Activated CD4-positive, alpha-beta memory T cell treated with anti-CD3 and anti-CD28 coated beads for 36 hours (primary cell): Measurements from ENCODE around the gene ICE1. TPM values are rescaled to one million over a fixed set of nuclear protein-coding genes. Genes with fewer than 3 reads are reported as not detected.
"Not testable (repeated sequence)": the region's sequence is repeated elsewhere in the genome, so short reads cannot be mapped to it uniquely, and the experiment has no call there.

Source experiments
- CTCF ChIA-PET: fragments of 350-600 bp; sonication (Branson Sonifier 250); formaldehyde crosslinking; loops from one replicate; lab custom pipeline; 2021; ENCODE audit warnings: antibody characterized with exemption, inconsistent platforms; lab: Charles Lee
- POLR2A ChIA-PET: fragments of 350-600 bp; sonication (Branson Sonifier 250); formaldehyde crosslinking; loops from one replicate; lab custom pipeline; 2021; ENCODE audit warnings: antibody characterized with exemption; lab: Charles Lee
- DNase-seq: peaks from one replicate; pipeline ENCODE4 v3.0.0-alpha.2; 2020
- H3K27ac Mint-ChIP-seq: one replicate; pipeline ENCODE4 v1.8.0; 2021; ENCODE audit warnings: mixed read lengths
- H3K27me3 Mint-ChIP-seq: one replicate; pipeline ENCODE4 v1.8.0; 2021; ENCODE audit warnings: mixed read lengths
- H3K36me3 Mint-ChIP-seq: one replicate; pipeline ENCODE4 v1.8.0; 2021; ENCODE audit warnings: mixed read lengths
- H3K4me1 Mint-ChIP-seq: one replicate; pipeline ENCODE4 v1.8.0; 2021; ENCODE audit warnings: low read depth, mixed read lengths
- H3K4me3 Mint-ChIP-seq: one replicate; pipeline ENCODE4 v1.8.0; 2021; ENCODE audit warnings: mild to moderate bottlenecking, mixed read lengths
- H3K9me3 Mint-ChIP-seq: one replicate; pipeline ENCODE4 v1.8.0; 2021; ENCODE audit warnings: mixed read lengths
- intact Hi-C: fragments of 100-400 bp; cut with micrococcal nuclease; formaldehyde crosslinking; loops from one replicate; pipeline ENCODE4 v1.15.1; 2023
- total RNA-seq, 2 experiments: library from RNA; stranded (reverse); gene quantifications; one replicate each; pipeline ENCODE4 v1.2.3, GENCODE V29; 2021

ICE1 gene
- total RNA-seq, 2 experiments from 2014 or later = 25.5 to 26.0 TPM

DNA sequence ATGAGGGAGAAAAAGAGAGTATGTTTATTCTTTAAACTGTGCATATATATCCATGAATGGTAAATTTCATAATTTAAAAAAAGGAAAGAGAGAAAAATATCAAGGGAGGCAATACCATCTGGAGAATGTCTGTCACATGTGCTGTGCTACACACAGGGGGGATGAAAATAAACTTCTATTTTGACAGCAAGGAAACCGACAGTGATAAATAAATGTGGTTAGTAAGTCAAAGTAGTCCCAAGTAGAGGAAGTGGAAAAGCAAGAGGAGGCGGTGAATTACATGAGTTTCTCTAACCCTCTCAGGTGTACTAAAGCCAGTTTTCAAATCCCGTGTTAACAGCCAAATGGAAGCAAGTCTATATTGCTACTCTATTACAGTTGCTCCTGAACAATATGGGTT is 83.3 kb downstream of the ICE1 start:
- Mint-ChIP-seq H3K9me3 (peaks cover 6% of the 10 kb centered on the region), H3K27ac (no peak overlapping the region), H3K4me1 (no peaks in the 10 kb centered on the region), H3K27me3 (peaks cover 41% of the 10 kb centered on the region), H3K36me3 (peaks cover 11% of the 10 kb centered on the region), H3K4me3 (no peak overlapping the region)
- DNase-seq = no peak
- intact Hi-C loops = no loop called here
- CTCF ChIA-PET = no interaction called here
- POLR2A ChIA-PET = no interaction called here

DNA sequence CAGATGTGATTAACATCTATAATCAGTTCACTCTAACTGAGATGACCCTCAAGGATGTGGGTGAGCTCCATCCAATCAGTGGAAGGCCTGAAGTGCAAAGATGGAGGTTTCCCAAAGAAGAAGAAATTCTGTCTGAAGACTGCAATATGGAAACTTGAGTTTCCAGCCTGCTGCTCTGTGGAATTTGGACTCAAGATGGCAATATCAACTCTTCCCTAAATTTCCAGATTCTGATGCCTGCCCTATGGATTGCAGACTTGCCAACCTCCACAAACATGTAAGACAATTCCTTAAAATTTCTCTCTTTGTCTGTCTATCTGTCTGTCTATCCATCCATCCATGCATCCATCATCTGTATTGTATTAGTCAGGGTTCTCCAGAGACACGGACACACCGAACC is 85.9 kb downstream of the ICE1 start:
- no peak for DNase-seq
- Mint-ChIP-seq H3K27ac (no peak overlapping the region), H3K27me3 (peaks cover 33% of the 10 kb centered on the region), H3K9me3 (peaks cover 6% of the 10 kb centered on the region), H3K4me3 (no peak overlapping the region), H3K4me1 (no peaks in the 10 kb centered on the region), H3K36me3 (peaks cover 10% of the 10 kb centered on the region)
- ChIA-PET CTCF (no interaction called here), POLR2A (no interaction called here)
- intact Hi-C loops = no loop called here

DNA sequence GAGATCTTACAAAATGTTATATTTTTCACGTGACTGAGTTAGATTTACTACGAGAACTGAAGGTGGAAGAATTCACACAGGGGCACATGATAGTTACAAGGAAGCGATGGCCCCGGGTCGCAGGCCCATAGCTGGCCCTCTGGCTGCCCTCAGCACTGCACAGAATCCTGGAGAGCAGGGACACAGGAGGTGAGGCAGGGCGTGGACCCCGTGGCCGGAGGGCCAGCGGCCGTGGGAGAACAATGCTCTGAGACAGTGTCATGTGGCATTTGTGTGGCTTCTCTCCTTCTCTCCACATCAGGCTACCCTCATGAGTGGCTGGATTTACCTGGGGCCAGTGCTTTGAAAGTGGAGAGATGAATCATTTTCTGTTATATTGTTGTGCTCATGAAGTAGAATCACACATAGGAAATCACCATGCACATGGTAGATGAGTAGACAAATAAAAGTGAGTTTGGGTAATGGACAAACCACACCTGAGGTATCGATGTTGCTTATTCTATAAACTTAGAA is 89.5 kb downstream of the ICE1 start:
- intact Hi-C loops = no loop called here
- no peak for DNase-seq
- Mint-ChIP-seq H3K9me3 (no peaks in the 10 kb centered on the region), H3K27ac (no peak overlapping the region), H3K4me1 (no peaks in the 10 kb centered on the region), H3K4me3 (no peak overlapping the region), H3K36me3 (no peaks in the 10 kb centered on the region), H3K27me3 (peaks cover 21% of the 10 kb centered on the region)
- POLR2A ChIA-PET = no interaction called here
- CTCF ChIA-PET = no interaction called here

DNA sequence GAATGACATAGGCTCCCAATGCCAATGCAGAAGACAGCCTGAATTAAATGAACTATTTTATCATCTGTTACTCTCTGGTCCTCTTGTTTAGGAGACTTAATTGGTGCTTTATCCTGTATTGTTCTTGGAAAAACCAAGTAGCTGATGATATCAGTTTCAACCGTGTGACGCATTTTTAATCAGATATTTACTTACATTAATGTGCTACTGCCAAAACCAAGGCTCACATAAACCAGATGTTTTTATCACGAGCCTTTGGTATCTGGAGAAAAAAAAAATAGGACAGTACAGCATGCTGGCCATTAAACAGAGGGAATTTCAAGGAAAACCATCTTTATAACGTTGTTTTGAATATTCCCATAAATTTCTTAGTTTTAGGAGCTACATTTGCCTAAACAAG is 90.1 kb downstream of the ICE1 start:
- H3K27me3 Mint-ChIP-seq = peaks cover 20% of the 10 kb centered on the region
- ChIA-PET POLR2A (no interaction called here), CTCF (no interaction called here)
- no peaks in the 10 kb centered on the region for H3K36me3 Mint-ChIP-seq
- intact Hi-C loops = no loop called here
- H3K4me3 Mint-ChIP-seq = no peak overlapping the region
- no peak for DNase-seq
- no peaks in the 10 kb centered on the region for H3K9me3 Mint-ChIP-seq
- H3K27ac Mint-ChIP-seq = no peak overlapping the region
- no peaks in the 10 kb centered on the region for H3K4me1 Mint-ChIP-seq

DNA sequence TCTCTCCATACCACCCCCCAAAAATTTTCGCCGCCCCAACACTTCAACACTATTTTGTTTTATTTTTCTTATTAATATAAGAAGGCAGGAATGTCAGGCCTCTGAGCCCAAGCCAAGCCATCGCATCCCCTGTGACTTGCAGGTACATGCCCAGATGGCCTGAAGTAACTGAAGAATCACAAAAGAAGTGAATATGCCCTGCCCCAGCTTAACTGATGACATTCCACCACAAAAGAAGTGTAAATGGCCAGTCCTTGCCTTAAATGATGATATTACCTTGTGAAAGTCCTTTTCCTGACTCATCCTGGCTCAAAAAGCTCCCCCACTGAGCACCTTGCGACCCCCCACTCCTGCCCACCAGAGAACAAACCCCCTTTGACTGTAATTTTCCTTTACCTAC is 98.1 kb downstream of the ICE1 start:
- CTCF ChIA-PET, H3K27ac Mint-ChIP-seq, H3K9me3 Mint-ChIP-seq, POLR2A ChIA-PET, DNase-seq, H3K36me3 Mint-ChIP-seq, H3K27me3 Mint-ChIP-seq, H3K4me3 Mint-ChIP-seq: not testable (repeated sequence)
- intact Hi-C loops = loop anchor here (5.0 kb wide), 1 partner anchor 1307 kb away; no protein-coding TSS in a partner anchor
- peaks cover 23% of the 10 kb centered on the region for H3K4me1 Mint-ChIP-seq

DNA sequence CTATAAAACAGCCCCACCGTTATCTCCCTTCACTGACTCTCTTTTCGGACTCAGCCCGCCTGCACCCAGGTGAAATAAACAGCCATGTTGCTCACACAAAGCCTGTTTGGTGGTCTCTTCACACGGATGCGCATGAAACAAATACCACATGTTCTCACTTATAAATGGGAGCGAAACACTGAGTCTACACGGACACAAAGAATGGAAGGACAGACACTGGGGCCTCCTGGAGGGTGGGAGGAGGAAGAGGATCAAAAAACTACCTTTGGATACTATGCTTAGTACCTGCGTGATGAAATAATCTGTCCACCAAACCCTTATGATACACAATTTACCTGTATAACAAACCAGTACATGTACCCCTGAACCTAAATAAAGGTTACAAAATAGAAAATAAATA is 98.6 kb downstream of the ICE1 start:
- peaks cover 8% of the 10 kb centered on the region for H3K36me3 Mint-ChIP-seq
- ChIA-PET CTCF (no interaction called here), POLR2A (no interaction called here)
- peaks cover 23% of the 10 kb centered on the region for H3K4me1 Mint-ChIP-seq
- intact Hi-C loops = loop anchor here (5.0 kb wide), 1 partner anchor 1306 kb away; no protein-coding TSS in a partner anchor
- H3K4me3 Mint-ChIP-seq = no peak overlapping the region
- H3K9me3 Mint-ChIP-seq = peaks cover 4% of the 10 kb centered on the region
- no peak overlapping the region for H3K27ac Mint-ChIP-seq
- DNase-seq = no peak
- peaks cover 2% of the 10 kb centered on the region for H3K27me3 Mint-ChIP-seq

DNA sequence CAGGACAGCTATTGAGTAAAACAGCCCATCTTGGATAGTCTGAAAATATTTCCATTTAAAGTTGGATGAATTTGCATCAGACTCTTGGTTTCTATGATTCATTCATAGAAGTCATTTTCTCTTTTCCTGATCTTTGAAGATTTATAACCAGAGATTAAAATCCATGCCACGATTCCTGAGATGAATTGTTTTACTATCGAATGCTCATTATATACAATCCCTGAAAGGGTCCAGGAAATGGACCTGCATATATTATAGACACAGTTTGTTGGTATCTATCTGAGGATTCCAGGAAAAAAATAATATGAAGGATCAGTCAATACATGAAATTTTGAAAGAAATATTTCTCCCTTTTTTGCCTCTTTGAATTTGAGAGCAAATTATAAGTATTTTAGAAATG is 99.0 kb downstream of the ICE1 start:
- ChIA-PET POLR2A (no interaction called here), CTCF (no interaction called here)
- Mint-ChIP-seq H3K36me3 (peaks cover 8% of the 10 kb centered on the region), H3K27me3 (peaks cover 2% of the 10 kb centered on the region), H3K27ac (no peak overlapping the region), H3K9me3 (peaks cover 4% of the 10 kb centered on the region), H3K4me3 (no peak overlapping the region), H3K4me1 (peaks cover 23% of the 10 kb centered on the region)
- DNase-seq = no peak
- intact Hi-C loops = loop anchor here (5.0 kb wide), 1 partner anchor 1306 kb away; no protein-coding TSS in a partner anchor

DNA sequence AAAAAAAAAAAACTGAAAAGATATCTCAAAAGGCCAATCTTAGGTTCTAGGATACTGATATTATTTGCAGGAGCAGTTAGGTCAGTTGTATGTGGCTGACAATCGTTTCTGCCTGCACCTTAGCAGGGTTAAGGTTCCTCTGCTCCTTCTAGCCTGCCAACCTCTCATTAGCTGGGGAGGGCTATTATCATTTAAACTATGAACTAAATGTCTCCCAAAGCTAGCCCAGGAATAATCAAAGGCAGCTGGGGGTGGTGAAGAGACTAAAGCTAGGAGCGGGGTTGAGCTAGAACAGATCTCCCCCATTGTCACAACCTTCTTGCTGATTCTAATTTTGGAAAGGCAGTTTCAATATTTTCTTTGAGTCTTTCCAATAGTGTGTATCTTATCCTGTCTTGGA is 99.9 kb downstream of the ICE1 start:
- peaks cover 23% of the 10 kb centered on the region for H3K4me1 Mint-ChIP-seq
- H3K4me3 Mint-ChIP-seq = no peak overlapping the region
- intact Hi-C loops = loop anchor here (2.0 to 5.0 kb wide), 2 partner anchors 100 to 1305 kb away; partner anchors contain the start of gene ICE1
- H3K9me3 Mint-ChIP-seq = peaks cover 4% of the 10 kb centered on the region
- H3K27ac Mint-ChIP-seq = no peak overlapping the region
- ChIA-PET CTCF (no interaction called here), POLR2A (no interaction called here)
- no peaks in the 10 kb centered on the region for H3K27me3 Mint-ChIP-seq
- DNase-seq = no peak
- peaks cover 8% of the 10 kb centered on the region for H3K36me3 Mint-ChIP-seq

DNA sequence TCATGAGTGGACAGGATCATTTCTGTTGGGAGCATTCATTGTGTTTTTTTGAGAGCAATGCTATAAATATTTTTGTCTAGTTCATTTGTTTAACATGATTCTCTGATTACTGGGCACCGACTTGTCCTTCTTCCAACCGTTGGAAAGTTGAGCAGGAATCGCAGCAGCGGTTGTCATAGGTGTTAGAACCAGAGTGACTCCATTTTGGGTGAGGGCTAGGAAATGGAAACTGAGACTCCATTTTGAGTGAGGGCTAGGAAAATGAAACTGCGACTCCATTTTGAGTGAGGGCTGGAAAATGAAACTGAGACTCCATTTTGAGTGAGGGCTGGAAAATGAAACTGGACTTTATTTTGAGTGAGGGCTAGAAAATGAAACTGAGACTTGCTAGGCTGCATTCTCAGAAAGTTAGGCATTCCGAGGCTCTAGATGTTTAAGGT is 100.6 kb downstream of the ICE1 start:
- CTCF ChIA-PET = no interaction called here

DNA sequence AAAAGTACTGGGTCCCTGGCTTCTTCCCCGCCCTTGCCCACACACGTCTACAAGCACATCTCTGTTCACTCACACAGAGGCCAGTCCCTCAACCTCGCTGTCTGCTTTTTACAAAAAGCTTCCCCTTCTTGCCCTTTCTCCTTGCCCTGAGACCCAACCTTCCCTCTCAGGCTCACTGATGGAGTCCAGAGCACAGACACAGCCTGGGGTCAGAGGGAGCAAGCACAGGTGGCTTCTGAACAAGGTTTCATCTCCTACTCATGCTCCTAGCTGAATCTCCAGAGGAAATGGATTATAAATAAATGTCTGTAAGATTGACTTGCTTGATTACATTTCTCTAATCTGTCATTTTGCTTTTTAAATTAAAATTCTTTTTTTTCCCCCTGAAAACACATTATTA is 101.8 kb downstream of the ICE1 start:
- Mint-ChIP-seq H3K36me3 (peaks cover 11% of the 10 kb centered on the region), H3K4me1 (peaks cover 23% of the 10 kb centered on the region), H3K9me3 (peaks cover 9% of the 10 kb centered on the region), H3K27me3 (no peaks in the 10 kb centered on the region), H3K4me3 (no peak overlapping the region), H3K27ac (peak overlapping the region; percentile 13)
- intact Hi-C loops = loop anchor here (5.0 kb wide), 1 partner anchor 1303 kb away; no protein-coding TSS in a partner anchor
- DNase-seq = no peak
- ChIA-PET POLR2A (no interaction called here), CTCF (no interaction called here)

More for the DNA sequence above, 100.6 kb downstream of the ICE1 start:
- Mint-ChIP-seq H3K4me3 (no peak overlapping the region), H3K9me3 (peaks cover 4% of the 10 kb centered on the region), H3K36me3 (peaks cover 8% of the 10 kb centered on the region), H3K27ac (peak overlapping the region; percentile 46), H3K4me1 (peaks cover 23% of the 10 kb centered on the region), H3K27me3 (no peaks in the 10 kb centered on the region)
- DNase-seq = peak; percentile 25
- POLR2A ChIA-PET = no interaction called here
- intact Hi-C loops = loop anchor here (2.0 to 5.0 kb wide), 2 partner anchors 100 to 1304 kb away; partner anchors contain the start of gene ICE1

DNA sequence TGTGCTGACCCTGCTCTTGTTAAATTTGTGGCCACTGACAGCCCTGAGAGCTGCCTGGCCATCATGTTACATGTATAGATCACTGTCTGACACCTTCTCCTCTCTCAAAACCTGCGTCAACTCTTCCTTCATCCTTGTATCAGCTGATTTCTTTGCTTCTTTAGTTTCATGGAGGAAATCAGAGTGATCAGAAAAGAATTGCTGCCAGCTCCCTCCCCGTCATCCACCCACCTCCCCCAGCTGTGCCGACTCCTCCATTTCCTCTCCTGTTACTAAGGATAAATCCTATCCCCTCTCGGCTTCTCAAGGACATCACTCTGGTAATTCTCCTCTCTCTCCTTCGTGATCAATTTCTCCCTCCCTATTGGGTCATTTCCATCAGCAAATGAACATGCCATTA is 108.9 kb downstream of the ICE1 start:
- POLR2A ChIA-PET = no interaction called here
- H3K4me3 Mint-ChIP-seq = no peak overlapping the region
- intact Hi-C loops = no loop called here
- peaks cover 3% of the 10 kb centered on the region for H3K36me3 Mint-ChIP-seq
- CTCF ChIA-PET = no interaction called here
- H3K9me3 Mint-ChIP-seq = peaks cover 7% of the 10 kb centered on the region
- H3K4me1 Mint-ChIP-seq = peaks cover 4% of the 10 kb centered on the region
- no peak overlapping the region for H3K27ac Mint-ChIP-seq
- no peak for DNase-seq
- H3K27me3 Mint-ChIP-seq = peaks cover 19% of the 10 kb centered on the region

DNA sequence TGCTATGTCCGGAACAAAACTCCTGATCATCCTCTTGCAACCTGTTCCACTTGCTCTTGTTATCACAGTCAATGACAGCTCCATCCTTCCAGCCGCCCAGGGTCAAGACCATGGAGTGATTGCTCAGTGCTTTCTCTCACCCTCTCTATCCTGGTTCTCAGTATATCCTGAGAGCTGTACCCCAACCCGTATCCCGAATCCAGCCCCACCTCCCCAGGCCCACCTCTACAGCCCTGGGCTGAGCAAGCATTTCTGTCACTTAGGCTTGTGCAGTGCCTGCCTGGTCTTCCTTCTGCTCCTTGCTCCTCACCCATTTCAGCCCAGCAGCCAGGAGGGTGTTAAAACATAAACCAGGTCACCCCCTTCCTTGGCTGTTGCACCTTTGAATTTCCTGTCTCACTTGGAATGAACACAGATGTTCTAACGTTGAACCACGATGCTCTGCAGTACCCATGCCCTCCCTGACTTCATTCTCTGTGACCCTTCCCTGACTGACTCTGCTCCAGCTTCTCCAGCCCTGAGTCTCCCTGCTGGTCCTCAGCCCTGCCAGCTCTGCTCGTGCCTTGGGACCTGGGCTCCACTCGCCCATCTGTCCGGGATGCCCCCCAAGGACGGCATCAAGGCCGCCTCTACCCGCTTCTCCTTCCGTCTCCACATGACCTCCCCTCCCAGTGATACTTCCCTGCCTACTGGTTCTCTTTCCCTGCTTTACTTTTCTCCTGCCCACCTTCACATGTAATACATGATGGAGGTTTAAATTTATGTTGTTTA is 110.0 kb downstream of the ICE1 start:
- peaks cover 4% of the 10 kb centered on the region for H3K4me1 Mint-ChIP-seq
- H3K27ac Mint-ChIP-seq = no peak overlapping the region
- CTCF ChIA-PET = no interaction called here
- intact Hi-C loops = no loop called here
- no peak for DNase-seq
- peaks cover 7% of the 10 kb centered on the region for H3K9me3 Mint-ChIP-seq
- peaks cover 3% of the 10 kb centered on the region for H3K36me3 Mint-ChIP-seq
- no peak overlapping the region for H3K4me3 Mint-ChIP-seq
- peaks cover 27% of the 10 kb centered on the region for H3K27me3 Mint-ChIP-seq
- POLR2A ChIA-PET = no interaction called here
